GM18507 (cell line): ENCODE data around the gene ABCF1.
"Not testable (repeated sequence)": the region's sequence is repeated elsewhere in the genome, so short reads cannot be mapped to it uniquely, and the experiment has no call there.

Experiments used
- DNase-seq: peaks from one replicate; pipeline ENCODE4 v3.0.0; 2011; ENCODE audit warnings: low read depth; ENCODE audit not compliant: insufficient read length; ENCODE audit errors: extremely low spot score
- FAIRE-seq: peaks from 2 replicates; lab custom pipeline; 2011; peaks lifted over from hg19 to GRCh38; lab: Jason Lieb, UNC

ABCF1 gene

GRCh38 chr6:30571075-30571761 is at the start of gene ABCF1:
Gene ABCF1, plus strand, starts transcription at chr6:30571442. Its CDS starts 46 bp downstream, at chr6:30571488.
- peak; percentile 99 for DNase-seq
- FAIRE-seq = peak; percentile 94

- not testable (repeated sequence) for DNase-seq
These were observed 49.3 kb upstream of the ABCF1 start for GRCh38 chr6:30521952-30522351.

GRCh38 chr6:30526444-30526843 is 44.8 kb upstream of the ABCF1 start:
- not testable (repeated sequence) for DNase-seq, FAIRE-seq

More at GRCh38 chr6:30521952-30522351, 49.3 kb upstream of the ABCF1 start:
- not testable (repeated sequence) for FAIRE-seq

- not testable (repeated sequence) for DNase-seq
- FAIRE-seq = peak; percentile 78
These were observed 41.8 kb upstream of the ABCF1 start for GRCh38 chr6:30529349-30529875.

GRCh38 chr6:30530014-30530413 is 41.2 kb upstream of the ABCF1 start:
- FAIRE-seq = no peak

GRCh38 chr6:30533460-30534294 is 37.6 kb upstream of the ABCF1 start:
- FAIRE-seq (no peak), DNase-seq (no peak)

More at GRCh38 chr6:30530014-30530413, 41.2 kb upstream of the ABCF1 start:
- no peak for DNase-seq

GRCh38 chr6:30537931-30538330 is 33.3 kb upstream of the ABCF1 start:
- DNase-seq (no peak), FAIRE-seq (no peak)

- DNase-seq (peak; percentile 56), FAIRE-seq (peak; percentile 94)
These were observed 29.5 kb upstream of the ABCF1 start for GRCh38 chr6:30541515-30542403.

- peak; percentile 49 for FAIRE-seq
These were observed 28.9 kb upstream of the ABCF1 start for GRCh38 chr6:30542404-30542725.

GRCh38 chr6:30542915-30543314 is 28.3 kb upstream of the ABCF1 start:
- FAIRE-seq (no peak), DNase-seq (no peak)

More at GRCh38 chr6:30542404-30542725, 28.9 kb upstream of the ABCF1 start:
- no peak for DNase-seq

- FAIRE-seq (no peak), DNase-seq (no peak)
These were observed 27.4 kb upstream of the ABCF1 start for GRCh38 chr6:30543821-30544220.

- FAIRE-seq (peak; percentile 88), DNase-seq (no peak)
These were observed 26.5 kb upstream of the ABCF1 start for GRCh38 chr6:30544666-30545272.

GRCh38 chr6:30547454-30547853 is 23.8 kb upstream of the ABCF1 start:
- FAIRE-seq (no peak), DNase-seq (no peak)

GRCh38 chr6:30548375-30548774 is 22.9 kb upstream of the ABCF1 start:
- FAIRE-seq (no peak), DNase-seq (no peak)

GRCh38 chr6:30554404-30554803 is 16.8 kb upstream of the ABCF1 start:
- FAIRE-seq = no peak
- DNase-seq = no peak

- no peak for FAIRE-seq
- DNase-seq = no peak
These were observed 16.1 kb upstream of the ABCF1 start for GRCh38 chr6:30554962-30555815.

GRCh38 chr6:30555816-30556065 is 15.5 kb upstream of the ABCF1 start:
- FAIRE-seq = no peak

GRCh38 chr6:30556066-30556905 is 15.0 kb upstream of the ABCF1 start, which contains the start of gene GNL1:
Gene GNL1, minus strand, starts transcription at chr6:30556489. Its CDS starts 286 bp downstream, at chr6:30556203.
- no peak for FAIRE-seq

More at GRCh38 chr6:30555816-30556065, 15.5 kb upstream of the ABCF1 start:
- no peak for DNase-seq

More at GRCh38 chr6:30556066-30556905, 15.0 kb upstream of the ABCF1 start, which contains the start of gene GNL1:
- peak; percentile 91 for DNase-seq
